HL-60 (cell line): ENCODE data around the gene EYS.

Source experiments
- DNase-seq, 2 experiments: peaks; one replicate each; pipeline ENCODE4 v3.0.0-alpha.2; 2010 to 2020; ENCODE audit warnings: low read depth in 1 of 2, low spot score in 1 of 2
- H3K27ac ChIP-seq: fragments of 250-450 bp; sonication (Bioruptor Pico); replicated peaks from 2 replicates; pipeline ENCODE4 v1.5.1; 2020; ENCODE audit warnings: mild to moderate bottlenecking, moderate library complexity
- H3K27me3 ChIP-seq: fragments of 250-450 bp; sonication (Bioruptor Pico); 2 replicates; pipeline ENCODE4 v1.5.1; 2021; ENCODE audit warnings: mild to moderate bottlenecking, moderate library complexity; ENCODE audit not compliant: insufficient read depth, poor library complexity, severe bottlenecking
- H3K4me3 ChIP-seq: replicated peaks from 2 replicates; pipeline ENCODE4 v1.5.1; 2011; ENCODE audit warnings: mild to moderate bottlenecking, control low read depth, low read length; ENCODE audit not compliant: insufficient read depth
- GABPA ChIP-seq: IDR thresholded peaks from 2 replicates; pipeline ENCODE4 v1.6.1; 2012; ENCODE audit warnings: low read depth
- POLR2AphosphoS5 ChIP-seq: IDR thresholded peaks from 2 replicates; pipeline ENCODE4 v1.6.1; 2012; ENCODE audit warnings: low read depth
- SPI1 ChIP-seq: IDR thresholded peaks from 2 replicates; pipeline ENCODE4 v1.6.1; 2012; ENCODE audit warnings: low read depth, mild to moderate bottlenecking, borderline replicate concordance
- TF ChIP-seq, protein P1 (sequence below): IDR thresholded peaks from 2 replicates; pipeline ENCODE4 v1.6.1; 2012; ENCODE audit warnings: low read depth; ENCODE audit not compliant: insufficient replicate concordance
- TF ChIP-seq, protein P2 (sequence below): IDR thresholded peaks from one replicate; pipeline ENCODE4 v1.5.1; 2011; ENCODE audit warnings: low read length, control low read depth, inconsistent platforms; ENCODE audit not compliant: insufficient read depth

Gene EYS

DNA sequence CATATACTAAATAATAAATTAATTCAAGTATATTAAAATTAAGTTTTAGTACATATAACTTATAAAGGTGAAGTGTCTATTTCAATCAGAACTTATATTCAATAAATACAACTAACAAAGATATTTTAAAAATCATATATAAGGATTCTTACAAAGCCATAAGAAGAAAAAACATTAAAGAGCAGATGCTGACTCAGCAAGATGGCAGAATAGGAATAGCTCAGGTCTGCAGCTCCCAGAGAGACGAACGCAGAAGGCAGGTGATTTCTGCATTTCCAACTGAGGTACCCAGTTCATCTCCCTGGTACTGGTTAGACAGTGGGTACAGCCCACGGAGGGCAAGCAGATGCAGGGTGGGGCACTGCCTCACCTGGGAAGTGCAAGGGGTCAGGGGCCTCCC lies 811.1 kb downstream of the EYS start:
- H3K27me3 ChIP-seq = no peaks in the 10 kb centered on the region
- TF ChIP-seq, protein P1, sequence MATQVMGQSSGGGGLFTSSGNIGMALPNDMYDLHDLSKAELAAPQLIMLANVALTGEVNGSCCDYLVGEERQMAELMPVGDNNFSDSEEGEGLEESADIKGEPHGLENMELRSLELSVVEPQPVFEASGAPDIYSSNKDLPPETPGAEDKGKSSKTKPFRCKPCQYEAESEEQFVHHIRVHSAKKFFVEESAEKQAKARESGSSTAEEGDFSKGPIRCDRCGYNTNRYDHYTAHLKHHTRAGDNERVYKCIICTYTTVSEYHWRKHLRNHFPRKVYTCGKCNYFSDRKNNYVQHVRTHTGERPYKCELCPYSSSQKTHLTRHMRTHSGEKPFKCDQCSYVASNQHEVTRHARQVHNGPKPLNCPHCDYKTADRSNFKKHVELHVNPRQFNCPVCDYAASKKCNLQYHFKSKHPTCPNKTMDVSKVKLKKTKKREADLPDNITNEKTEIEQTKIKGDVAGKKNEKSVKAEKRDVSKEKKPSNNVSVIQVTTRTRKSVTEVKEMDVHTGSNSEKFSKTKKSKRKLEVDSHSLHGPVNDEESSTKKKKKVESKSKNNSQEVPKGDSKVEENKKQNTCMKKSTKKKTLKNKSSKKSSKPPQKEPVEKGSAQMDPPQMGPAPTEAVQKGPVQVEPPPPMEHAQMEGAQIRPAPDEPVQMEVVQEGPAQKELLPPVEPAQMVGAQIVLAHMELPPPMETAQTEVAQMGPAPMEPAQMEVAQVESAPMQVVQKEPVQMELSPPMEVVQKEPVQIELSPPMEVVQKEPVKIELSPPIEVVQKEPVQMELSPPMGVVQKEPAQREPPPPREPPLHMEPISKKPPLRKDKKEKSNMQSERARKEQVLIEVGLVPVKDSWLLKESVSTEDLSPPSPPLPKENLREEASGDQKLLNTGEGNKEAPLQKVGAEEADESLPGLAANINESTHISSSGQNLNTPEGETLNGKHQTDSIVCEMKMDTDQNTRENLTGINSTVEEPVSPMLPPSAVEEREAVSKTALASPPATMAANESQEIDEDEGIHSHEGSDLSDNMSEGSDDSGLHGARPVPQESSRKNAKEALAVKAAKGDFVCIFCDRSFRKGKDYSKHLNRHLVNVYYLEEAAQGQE = no peak
- TF ChIP-seq SPI1 (no peak), GABPA (no peak), POLR2AphosphoS5 (no peak)
- no peak for DNase-seq
- no peak overlapping the region for H3K27ac ChIP-seq
- H3K4me3 ChIP-seq = no peak overlapping the region

DNA sequence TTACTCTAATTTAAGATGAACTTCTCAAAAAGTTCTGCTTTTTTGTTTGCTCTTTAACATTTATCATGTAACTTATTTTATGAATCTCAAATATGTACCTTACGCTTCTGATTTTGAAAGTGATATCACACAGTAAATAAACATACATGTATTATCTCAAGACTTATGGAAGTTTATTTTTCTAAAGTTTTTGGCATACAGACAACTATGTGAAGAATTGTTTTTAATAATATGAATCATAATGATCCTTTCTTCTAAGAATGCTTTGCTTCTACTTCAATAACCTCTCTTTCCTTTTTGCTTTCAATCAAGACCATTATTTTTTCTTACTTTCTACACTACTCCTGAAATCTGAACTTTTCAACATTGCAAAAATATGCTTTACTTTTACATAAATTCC lies 816.4 kb downstream of the EYS start:
- no peaks in the 10 kb centered on the region for H3K27me3 ChIP-seq
- no peak overlapping the region for H3K27ac ChIP-seq
- DNase-seq = no peak
- H3K4me3 ChIP-seq = no peak overlapping the region
- TF ChIP-seq POLR2AphosphoS5 = no peak
- TF ChIP-seq GABPA = no peak
- TF ChIP-seq, protein P1 = no peak
- TF ChIP-seq, protein P2, sequence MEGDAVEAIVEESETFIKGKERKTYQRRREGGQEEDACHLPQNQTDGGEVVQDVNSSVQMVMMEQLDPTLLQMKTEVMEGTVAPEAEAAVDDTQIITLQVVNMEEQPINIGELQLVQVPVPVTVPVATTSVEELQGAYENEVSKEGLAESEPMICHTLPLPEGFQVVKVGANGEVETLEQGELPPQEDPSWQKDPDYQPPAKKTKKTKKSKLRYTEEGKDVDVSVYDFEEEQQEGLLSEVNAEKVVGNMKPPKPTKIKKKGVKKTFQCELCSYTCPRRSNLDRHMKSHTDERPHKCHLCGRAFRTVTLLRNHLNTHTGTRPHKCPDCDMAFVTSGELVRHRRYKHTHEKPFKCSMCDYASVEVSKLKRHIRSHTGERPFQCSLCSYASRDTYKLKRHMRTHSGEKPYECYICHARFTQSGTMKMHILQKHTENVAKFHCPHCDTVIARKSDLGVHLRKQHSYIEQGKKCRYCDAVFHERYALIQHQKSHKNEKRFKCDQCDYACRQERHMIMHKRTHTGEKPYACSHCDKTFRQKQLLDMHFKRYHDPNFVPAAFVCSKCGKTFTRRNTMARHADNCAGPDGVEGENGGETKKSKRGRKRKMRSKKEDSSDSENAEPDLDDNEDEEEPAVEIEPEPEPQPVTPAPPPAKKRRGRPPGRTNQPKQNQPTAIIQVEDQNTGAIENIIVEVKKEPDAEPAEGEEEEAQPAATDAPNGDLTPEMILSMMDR = no peak

DNA sequence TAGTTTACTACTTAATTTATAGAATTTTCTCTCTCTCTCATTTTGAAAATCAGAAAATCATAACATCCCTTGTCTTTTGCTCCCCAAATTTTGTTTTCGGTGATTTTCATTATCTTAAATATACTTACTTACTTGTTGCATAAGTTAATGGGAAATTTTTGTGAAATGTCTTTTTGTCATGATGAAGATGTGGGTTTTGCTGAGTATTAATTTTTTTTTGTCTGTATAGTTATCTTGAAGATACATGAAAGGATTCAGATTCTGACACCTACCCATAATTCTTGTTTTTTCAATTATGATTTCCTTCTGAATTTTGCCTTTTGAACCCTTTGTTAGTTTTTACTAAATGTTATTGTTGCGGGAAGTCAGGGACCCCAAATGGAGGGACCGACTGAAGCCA lies 817.9 kb downstream of the EYS start:
- no peak overlapping the region for H3K4me3 ChIP-seq
- TF ChIP-seq GABPA (no peak), SPI1 (no peak), POLR2AphosphoS5 (no peak)
- TF ChIP-seq, protein P2 = no peak
- TF ChIP-seq, protein P1 = no peak
- no peak for DNase-seq
- H3K27ac ChIP-seq = no peak overlapping the region
- H3K27me3 ChIP-seq = no peaks in the 10 kb centered on the region

DNA sequence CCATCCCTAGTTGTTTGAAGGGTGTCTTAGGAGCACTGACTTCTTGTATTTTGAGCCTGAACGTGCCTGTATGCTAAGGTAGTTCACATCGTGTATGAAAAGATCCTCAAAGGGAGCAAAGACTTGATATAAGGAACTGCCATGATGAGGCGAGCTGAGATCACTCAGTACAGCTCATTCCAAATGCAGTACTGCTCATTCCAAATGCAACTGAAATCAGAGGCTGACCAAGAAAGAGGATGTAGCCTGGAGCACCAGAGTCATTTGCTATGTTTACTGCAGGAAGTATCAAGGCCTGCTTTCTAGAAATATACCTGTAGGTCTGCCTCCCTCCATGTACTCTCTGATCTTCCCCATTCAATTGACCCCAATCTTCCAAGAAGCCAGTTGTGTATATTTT lies 832.2 kb downstream of the EYS start:
- TF ChIP-seq POLR2AphosphoS5 (no peak), SPI1 (no peak), GABPA (no peak)
- TF ChIP-seq, protein P2 = no peak
- TF ChIP-seq, protein P1 = no peak

More for the DNA sequence above, 832.2 kb downstream of the EYS start:
- H3K27me3 ChIP-seq = no peaks in the 10 kb centered on the region
- no peak overlapping the region for H3K4me3 ChIP-seq
- DNase-seq = no peak
- no peak overlapping the region for H3K27ac ChIP-seq
